ENCODE data around the gene CLCN7. TPM values are rescaled to one million over a fixed set of nuclear protein-coding genes. Genes with fewer than 3 reads are reported as not detected.

CLCN7 gene
- total RNA-seq, 1 experiment from 2014 or later = 70.0 TPM

DNA sequence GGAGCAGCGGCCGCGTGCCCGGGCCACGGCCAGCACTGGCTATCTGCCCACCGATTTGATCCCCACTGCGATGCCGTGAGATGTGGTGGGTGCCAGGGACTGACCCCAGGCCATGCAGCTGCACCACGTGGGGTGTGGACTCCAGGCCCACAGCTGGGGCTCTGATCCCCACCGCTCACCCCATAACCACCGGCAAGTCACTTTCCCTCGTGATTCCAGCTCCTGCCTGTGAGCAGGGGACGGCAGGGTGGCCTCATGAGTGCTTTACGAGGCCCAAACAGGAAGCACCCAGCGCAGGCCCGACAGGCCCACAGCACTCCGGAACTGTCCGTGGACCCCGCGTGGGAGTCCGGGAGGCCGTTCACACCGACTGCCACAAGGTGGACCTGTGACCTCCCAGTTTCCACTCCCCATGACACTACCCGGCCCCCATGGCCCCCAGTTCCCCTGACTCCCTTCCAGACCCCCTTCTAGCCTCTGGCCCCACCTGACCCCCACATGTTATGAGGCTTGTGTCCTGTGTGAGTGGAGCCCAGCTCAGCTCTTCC lies 13.3 kb upstream of the CLCN7 start:
- no peak overlapping the region for H2BK20ac ChIP-seq (ENCODE audit: low read depth, low read length, poor library complexity, severe bottlenecking)
- H3K9me3 ChIP-seq (ENCODE audit: control insufficient read depth, low read depth, low read length) = no peaks in the 10 kb centered on the region
- no peak overlapping the region; the same call in 1 of the 2 replicates for H2BK15ac ChIP-seq (ENCODE audit: low read depth, low read length)
- TF ChIP-seq, protein P1, sequence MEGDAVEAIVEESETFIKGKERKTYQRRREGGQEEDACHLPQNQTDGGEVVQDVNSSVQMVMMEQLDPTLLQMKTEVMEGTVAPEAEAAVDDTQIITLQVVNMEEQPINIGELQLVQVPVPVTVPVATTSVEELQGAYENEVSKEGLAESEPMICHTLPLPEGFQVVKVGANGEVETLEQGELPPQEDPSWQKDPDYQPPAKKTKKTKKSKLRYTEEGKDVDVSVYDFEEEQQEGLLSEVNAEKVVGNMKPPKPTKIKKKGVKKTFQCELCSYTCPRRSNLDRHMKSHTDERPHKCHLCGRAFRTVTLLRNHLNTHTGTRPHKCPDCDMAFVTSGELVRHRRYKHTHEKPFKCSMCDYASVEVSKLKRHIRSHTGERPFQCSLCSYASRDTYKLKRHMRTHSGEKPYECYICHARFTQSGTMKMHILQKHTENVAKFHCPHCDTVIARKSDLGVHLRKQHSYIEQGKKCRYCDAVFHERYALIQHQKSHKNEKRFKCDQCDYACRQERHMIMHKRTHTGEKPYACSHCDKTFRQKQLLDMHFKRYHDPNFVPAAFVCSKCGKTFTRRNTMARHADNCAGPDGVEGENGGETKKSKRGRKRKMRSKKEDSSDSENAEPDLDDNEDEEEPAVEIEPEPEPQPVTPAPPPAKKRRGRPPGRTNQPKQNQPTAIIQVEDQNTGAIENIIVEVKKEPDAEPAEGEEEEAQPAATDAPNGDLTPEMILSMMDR (conservative IDR thresholded peaks at IDR 0.05) = no peak
- no peak overlapping the region for H2BK12ac ChIP-seq (ENCODE audit: insufficient read length, low read depth, low read length)
- no peaks in the 10 kb centered on the region for H3K79me1 ChIP-seq (ENCODE audit: insufficient read depth, low read depth, low read length, poor library complexity, severe bottlenecking)
- no peak for DNase-seq
- H3K23ac ChIP-seq (ENCODE audit: insufficient read length, low read depth, low read length) = no peak overlapping the region
- no peak overlapping the region for H3K4me3 Mint-ChIP-seq
- no peak overlapping the region for H2AK5ac ChIP-seq (ENCODE audit: insufficient read length, low read length)
- WGBS (ENCODE audit: extremely low coverage, insufficient read length, low lambda C conversion rate) = no CpG with 5 or more reads among the region's 24 CpGs
- no peak overlapping the region for H3K4ac ChIP-seq (ENCODE audit: low read depth, low read length)
- H3K27ac Mint-ChIP-seq = 0 out of 7 replicates have a peak overlapping the region, but pooled peaks of 1 of the 3 experiments have one; percentile 39
- H4K91ac ChIP-seq (ENCODE audit: insufficient read length, low read depth, low read length) = no peak overlapping the region
- H3K18ac ChIP-seq (ENCODE audit: insufficient read length, low read depth, low read length) = no peak overlapping the region
- H4K8ac ChIP-seq (replicated peaks; ENCODE audit: insufficient read length, low read depth, low read length) = no peak overlapping the region
- H3K14ac ChIP-seq (ENCODE audit: insufficient read depth, low read length) = no peak overlapping the region
- no peak overlapping the region for H3T11ph ChIP-seq (ENCODE audit: low read length)
- H3K27me3 Mint-ChIP-seq (ENCODE audit: low read depth) = peaks cover 30% of the 10 kb centered on the region
- no peak overlapping the region for H3K56ac ChIP-seq (ENCODE audit: insufficient read length, low read depth, low read length)
- H3K27ac ChIP-seq (ENCODE audit: insufficient read length, low read depth, low read length) = no peak overlapping the region
- no peak overlapping the region for H2AFZ ChIP-seq (ENCODE audit: low read length)
- no peak overlapping the region for H2BK5ac ChIP-seq (ENCODE audit: insufficient read length, low read length)
- H2BK120ac ChIP-seq (ENCODE audit: low read depth, low read length, poor library complexity, severe bottlenecking) = no peak overlapping the region
- H3K9ac ChIP-seq (ENCODE audit: extremely low read depth, insufficient read length, low read length) = no peak overlapping the region
- H3K36me3 Mint-ChIP-seq (ENCODE audit: insufficient read depth in 1 of 3, low read depth in 3 of 3) = no peaks in the 10 kb centered on the region
- H3K9me3 Mint-ChIP-seq = no peaks in the 10 kb centered on the region
- H4K20me1 ChIP-seq (ENCODE audit: control insufficient read depth, insufficient read depth, insufficient read length) = no peaks in the 10 kb centered on the region
- H3K23me2 ChIP-seq (ENCODE audit: insufficient read length, low read depth, low read length, poor library complexity, severe bottlenecking) = peaks cover 3% of the 10 kb centered on the region
- H4K5ac ChIP-seq (ENCODE audit: insufficient read length, low read depth, low read length) = no peak overlapping the region
- no peak overlapping the region for H3K4me2 ChIP-seq (ENCODE audit: insufficient read depth, insufficient read length, low read length)
- no peaks in the 10 kb centered on the region for H3K79me2 ChIP-seq (ENCODE audit: insufficient read depth, low read length)
- H3K4me1 Mint-ChIP-seq = peaks cover 4 to 7% of the 10 kb centered on the region in 2 experiments
- H3K4me1 ChIP-seq (ENCODE audit: insufficient read depth, low read length) = no peaks in the 10 kb centered on the region; the same call in 1 of the 2 replicates
- H3K27me3 ChIP-seq (ENCODE audit: insufficient read depth, low read length) = no peaks in the 10 kb centered on the region
